AG04450 (cell line): ENCODE data around the gene STAMBPL1. TPM values are rescaled to one million over a fixed set of nuclear protein-coding genes. Genes with fewer than 3 reads are reported as not detected.
A peak's percentile ranks its signal among the peaks of the same experiment; 100 is the strongest.

Source experiments
- CTCF ChIA-PET: fragments of 300-600, 350-600 bp; formaldehyde crosslinking; extraction: SDS; loops from one replicate; lab custom pipeline; 2022; ENCODE audit warnings: antibody characterized with exemption, inconsistent platforms; lab: Charles Lee
- POLR2A ChIA-PET: fragments of 350-600 bp; formaldehyde crosslinking; extraction: SDS; loops from one replicate; lab custom pipeline; 2021; ENCODE audit warnings: antibody characterized with exemption, inconsistent platforms; lab: Yijun Ruan, JAX
- DNase-seq: peaks from one replicate; pipeline ENCODE4 v3.0.0-alpha.2; 2011; ENCODE audit warnings: low read depth, low spot score
- H3K27ac ChIP-seq: one replicate; pipeline ENCODE4 v1.5.1; 2012; ENCODE audit warnings: low read depth, low read length, control low read depth
- H3K27me3 ChIP-seq: one replicate; pipeline ENCODE4 v1.6.0; 2012; ENCODE audit warnings: low read length; ENCODE audit not compliant: control insufficient read depth, insufficient read depth
- H3K4me3 ChIP-seq: 2 replicates; pipeline ENCODE4 v1.5.1; 2011; ENCODE audit warnings: mild to moderate bottlenecking, low read depth, low read length, control low read depth
- H3K9me3 ChIP-seq: 2 replicates; pipeline ENCODE4 v1.5.1; 2012; ENCODE audit warnings: low read length; ENCODE audit not compliant: control insufficient read depth, insufficient read depth
- CTCF ChIP-seq: IDR thresholded peaks from 2 replicates; pipeline ENCODE4 v1.5.1; 2011; ENCODE audit warnings: low read depth, low read length, control low read depth, inconsistent platforms
- polyA plus RNA-seq: library from polyadenylated mRNA; depleted of rRNA; stranded (reverse); fragments of >200 nt; gene quantifications from 2 replicates; pipeline ENCODE4 v1.2.3, GENCODE V29; 2011

STAMBPL1 gene
- polyA plus RNA-seq, 1 experiment: 50.3 TPM

GRCh38 chr10:88875081-88875480 lies 5.0 kb upstream of the STAMBPL1 start:
- no peak for DNase-seq
- ChIA-PET CTCF (interaction anchor here (2.4 kb wide), 1 partner anchor 40 kb away, joined by 11 read pairs; no protein-coding TSS in a partner anchor), POLR2A (no interaction called here)
- no peak for TF ChIP-seq CTCF
- Histone ChIP-seq H3K4me3 (no peak overlapping the region), H3K27me3 (no peaks in the 10 kb centered on the region), H3K9me3 (no peaks in the 10 kb centered on the region), H3K27ac (no peak overlapping the region)

DNA sequence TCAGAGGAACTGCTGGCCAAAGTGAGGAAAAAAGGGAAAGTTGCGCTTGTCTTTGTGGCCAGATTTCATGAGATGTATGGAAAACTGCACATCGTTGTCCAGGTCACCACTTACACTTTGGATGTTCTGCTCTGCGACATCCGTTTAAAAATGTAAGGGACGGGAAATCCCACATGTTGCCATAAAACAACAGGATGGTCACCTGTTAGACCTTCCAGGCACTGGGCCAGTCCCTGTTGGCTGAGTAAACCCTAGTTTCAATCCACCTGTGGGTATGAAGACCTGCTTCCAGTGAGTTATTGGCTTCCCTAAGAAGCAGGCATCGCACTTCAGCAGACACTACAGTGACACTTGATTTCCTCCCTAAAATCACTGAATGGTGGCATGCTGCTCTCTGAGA lies 2.7 kb upstream of the STAMBPL1 start:
- POLR2A ChIA-PET: no interaction called here
- H3K27ac ChIP-seq: no peak overlapping the region
- H3K4me3 ChIP-seq: no peak overlapping the region
- no peak for TF ChIP-seq CTCF
- DNase-seq: no peak
- CTCF ChIA-PET: interaction anchor here (1.2 to 1.6 kb wide), 3 partner anchors 41 to 110 kb away, joined by 3 to 5 read pairs (median 5); no protein-coding TSS in a partner anchor
- H3K9me3 ChIP-seq: no peaks in the 10 kb centered on the region
- no peaks in the 10 kb centered on the region for H3K27me3 ChIP-seq

DNA sequence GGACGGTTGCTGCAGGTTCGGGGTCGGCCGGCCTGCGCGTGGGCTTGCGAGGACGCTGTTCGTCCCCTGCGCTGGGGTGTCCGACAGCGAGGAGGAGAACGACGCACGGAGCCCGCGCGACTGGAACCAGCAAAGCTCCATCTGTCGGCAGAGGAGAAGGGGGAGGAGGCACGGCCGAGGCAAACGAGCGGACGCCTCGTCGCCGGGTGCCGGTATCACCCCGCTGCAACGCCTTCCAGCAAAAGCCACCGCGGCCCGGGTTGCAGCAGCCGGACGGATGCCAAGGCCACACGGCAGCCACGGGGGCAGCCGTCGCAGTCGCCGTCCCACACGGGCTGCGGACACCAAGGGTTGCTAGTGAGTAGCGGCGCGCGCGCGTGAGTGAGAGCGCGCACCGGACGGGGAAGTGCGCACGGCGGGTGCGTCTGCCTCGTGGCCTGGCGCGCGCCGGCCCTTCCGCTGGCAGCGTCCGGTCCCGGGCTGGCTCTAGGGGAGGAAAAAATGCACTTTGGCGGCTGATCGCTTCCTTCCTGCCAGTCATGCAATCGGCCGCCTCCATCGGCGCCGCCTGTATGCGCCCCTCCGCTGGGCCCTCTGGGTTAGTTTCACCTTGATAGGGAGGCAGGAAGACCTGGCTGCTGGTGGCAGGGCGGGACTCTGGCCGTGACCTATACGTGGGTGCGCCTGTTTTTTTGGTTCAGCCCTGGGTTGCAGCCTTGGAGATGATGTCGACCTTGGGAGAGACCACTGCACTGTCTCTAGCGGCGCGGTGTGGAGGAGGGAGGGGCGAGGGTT lies 434 bp downstream of the STAMBPL1 start:
- TF ChIP-seq CTCF: 0 out of 2 replicates have a peak, but pooled peaks have one; percentile 26
- CTCF ChIA-PET: interaction anchor here (0.8 to 7.2 kb wide), 5 partner anchors 44 to 315 kb away, joined by 3 to 44 read pairs (median 8); no protein-coding TSS in a partner anchor
- Histone ChIP-seq H3K27ac (peak overlapping the region; percentile 88), H3K27me3 (no peaks in the 10 kb centered on the region), H3K4me3 (peak overlapping the region; percentile 85), H3K9me3 (no peaks in the 10 kb centered on the region)
- POLR2A ChIA-PET: interaction anchor here (0.8 to 2.3 kb wide), 6 partner anchors 10 to 110 kb away, joined by 3 to 11 read pairs (median 6); partner anchors contain the start of gene FAS
- DNase-seq: no peak

DNA sequence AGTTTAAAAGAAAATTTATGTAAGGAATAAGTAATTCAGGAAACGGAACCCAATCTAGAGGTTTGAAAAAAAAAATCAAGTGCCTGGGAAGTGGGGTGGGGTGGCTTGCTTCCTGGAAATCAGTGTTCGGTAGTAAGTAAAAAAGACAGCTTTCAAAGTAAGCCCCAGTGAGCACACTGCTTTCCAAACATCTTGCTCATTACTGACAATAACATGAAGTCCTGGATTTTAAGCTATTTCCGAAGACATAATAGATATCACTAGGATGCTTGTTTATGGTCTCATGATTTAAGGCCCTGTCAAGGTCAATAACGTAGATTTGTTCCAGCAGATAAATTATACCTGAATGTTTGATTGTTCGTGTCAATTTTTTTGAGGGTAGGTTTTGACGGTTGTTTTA lies 1.3 kb downstream of the STAMBPL1 start:
- ChIA-PET POLR2A (interaction anchor here (2.3 kb wide), 1 partner anchor 46 kb away, joined by 7 read pairs; no protein-coding TSS in a partner anchor), CTCF (interaction anchor here (1.4 to 7.2 kb wide), 5 partner anchors 19 to 106 kb away, joined by 3 to 44 read pairs (median 6); no protein-coding TSS in a partner anchor)
- no peak for DNase-seq
- H3K27ac ChIP-seq: peak overlapping the region; percentile 88
- no peaks in the 10 kb centered on the region for H3K9me3 ChIP-seq
- H3K27me3 ChIP-seq: no peaks in the 10 kb centered on the region
- TF ChIP-seq CTCF: no peak
- peak overlapping the region; percentile 85 for H3K4me3 ChIP-seq
